WI38 (cell line): Measurements from ENCODE around the gene TMEM175.
A peak's percentile ranks its signal among the peaks of the same experiment; 100 is the strongest.

Source experiments
- H3K4me3 ChIP-seq: 2 replicates; pipeline ENCODE4 v1.5.1; 2011; ENCODE audit warnings: low read depth, mild to moderate bottlenecking, control low read depth, low read length
- CTCF ChIP-seq: IDR thresholded peaks from 2 replicates; pipeline ENCODE4 v1.5.1; 2012; ENCODE audit warnings: low read depth, mild to moderate bottlenecking, control low read depth, low read length

The TMEM175 gene

GRCh38 chr4:886244-886643, 46.0 kb upstream of the TMEM175 start:
- no peak for TF ChIP-seq CTCF
- no peak overlapping the region for H3K4me3 ChIP-seq

GRCh38 chr4:887034-887763, 45.1 kb upstream of the TMEM175 start:
- no peak for TF ChIP-seq CTCF
- H3K4me3 ChIP-seq, result no peak overlapping the region

DNA sequence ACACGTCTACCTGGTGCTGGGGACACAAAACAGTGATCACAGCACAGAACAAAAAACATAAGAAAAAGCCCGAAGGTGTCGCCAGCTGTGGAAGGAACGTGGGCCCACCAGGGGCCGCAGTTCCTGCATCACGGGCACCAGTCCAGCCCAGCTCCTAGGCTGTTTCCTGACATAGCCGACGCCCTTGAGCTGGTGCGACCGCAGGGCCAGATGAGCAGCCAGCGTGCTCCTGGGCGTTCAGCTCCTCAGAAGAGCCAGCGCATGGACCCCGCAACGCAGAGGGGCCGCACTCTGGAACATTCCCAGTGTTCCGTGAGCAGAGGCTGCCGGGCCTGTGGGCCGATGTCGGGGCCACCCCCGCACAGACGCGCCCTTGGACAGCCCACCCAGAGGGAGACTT, 44.2 kb upstream of the TMEM175 start:
- no peak for TF ChIP-seq CTCF
- no peak overlapping the region for H3K4me3 ChIP-seq

GRCh38 chr4:889516-889915, 42.7 kb upstream of the TMEM175 start:
- TF ChIP-seq CTCF, result no peak

GRCh38 chr4:890036-890695, 42.1 kb upstream of the TMEM175 start:
- no peak for TF ChIP-seq CTCF
- no peak overlapping the region for H3K4me3 ChIP-seq

More at GRCh38 chr4:889516-889915, 42.7 kb upstream of the TMEM175 start:
- no peak overlapping the region for H3K4me3 ChIP-seq

GRCh38 chr4:891747-892146, 40.5 kb upstream of the TMEM175 start:
- TF ChIP-seq CTCF, result 0 out of 2 replicates have a peak, but pooled peaks have one; percentile 4
- H3K4me3 ChIP-seq, result no peak overlapping the region

GRCh38 chr4:892780-893179, 39.5 kb upstream of the TMEM175 start:
- no peak overlapping the region for H3K4me3 ChIP-seq

More at GRCh38 chr4:892780-893179, 39.5 kb upstream of the TMEM175 start:
- TF ChIP-seq CTCF, result no peak
